ENCODE results near the gene SUMO2. TPM values are rescaled to one million over a fixed set of nuclear protein-coding genes. Genes with fewer than 3 reads are reported as not detected.

SUMO2 gene
- total RNA-seq: 91.4 and 105 TPM in 2 replicates

GRCh38 chr17:75182569-75183436 lies at the start of gene SUMO2:
TSS of gene SUMO2 (minus strand) at chr17:75182959. CDS start at chr17:75182834, 125 bp downstream.

GRCh38 chr17:75205037-75205792 lies 22.5 kb upstream of the SUMO2 start, which contains the start of gene NUP85:
TSS of gene NUP85 (plus strand) at chr17:75205679. CDS start at chr17:75205762, 83 bp downstream.

GRCh38 chr17:75154195-75155106 lies 28.3 kb downstream of the SUMO2 start, which contains the start of gene JPT1:
TSS of gene JPT1 (minus strand) at chr17:75154512. CDS start at chr17:75154397, 115 bp downstream.

GRCh38 chr17:75131278-75132017 lies 51.3 kb downstream of the SUMO2 start, which contains the start of gene NT5C:
TSS of gene NT5C (minus strand) at chr17:75131742. CDS start at chr17:75131707, 35 bp downstream.

Other genes with a start within 250 kb of the SUMO2 start
- not detected in 2 replicates for gene OTOP3, start 247.1 kb downstream of the SUMO2 start, total RNA-seq
- gene HID1, start 210.2 kb downstream of the SUMO2 start, total RNA-seq: 2.2 and 2.3 TPM in 2 replicates
- 22.5 and 25.6 TPM in 2 replicates for gene CDR2L, start 195.3 kb downstream of the SUMO2 start, total RNA-seq
- 13.4 and 15.6 TPM in 2 replicates for gene MRPL58, start 170.3 kb downstream of the SUMO2 start, total RNA-seq
- 129 and 130 TPM in 2 replicates for gene ATP5PD, start 136.0 kb downstream of the SUMO2 start, total RNA-seq
- gene KCTD2, start 135.7 kb downstream of the SUMO2 start, total RNA-seq: 19.7 and 23.1 TPM in 2 replicates
- 3.3 and 6.9 TPM in 2 replicates for gene SLC16A5, start 95.0 kb downstream of the SUMO2 start, total RNA-seq
- 3.1 and 3.3 TPM in 2 replicates for gene ARMC7, start 73.0 kb downstream of the SUMO2 start, total RNA-seq
- gene NT5C, start 51.2 kb downstream of the SUMO2 start, total RNA-seq: 23.1 TPM in 2 replicates
- gene JPT1, start 28.4 kb downstream of the SUMO2 start, total RNA-seq: 57.6 and 68.6 TPM in 2 replicates
- 19.0 and 28.8 TPM in 2 replicates for gene NUP85, start 22.7 kb upstream of the SUMO2 start, total RNA-seq
- gene GGA3, start 78.6 kb upstream of the SUMO2 start, total RNA-seq: 16.7 and 28.0 TPM in 2 replicates
- 31.5 and 34.0 TPM in 2 replicates for gene MRPS7, start 78.9 kb upstream of the SUMO2 start, total RNA-seq
- gene MIF4GD, start 88.3 kb upstream of the SUMO2 start, total RNA-seq: 8.7 and 10.1 TPM in 2 replicates
- 5.5 and 8.8 TPM in 2 replicates for gene SLC25A19, start 106.5 kb upstream of the SUMO2 start, total RNA-seq
- gene GRB2, start 222.7 kb upstream of the SUMO2 start, total RNA-seq: 88.2 and 88.3 TPM in 2 replicates

Data from smooth muscle cell of the pulmonary artery (primary cell).